ENCODE measurements around the gene RGS1. TPM values are rescaled to one million over a fixed set of nuclear protein-coding genes. Genes with fewer than 3 reads are reported as not detected.

The RGS1 gene
- total RNA-seq, 1 experiment from 2014 or later: not detected

DNA sequence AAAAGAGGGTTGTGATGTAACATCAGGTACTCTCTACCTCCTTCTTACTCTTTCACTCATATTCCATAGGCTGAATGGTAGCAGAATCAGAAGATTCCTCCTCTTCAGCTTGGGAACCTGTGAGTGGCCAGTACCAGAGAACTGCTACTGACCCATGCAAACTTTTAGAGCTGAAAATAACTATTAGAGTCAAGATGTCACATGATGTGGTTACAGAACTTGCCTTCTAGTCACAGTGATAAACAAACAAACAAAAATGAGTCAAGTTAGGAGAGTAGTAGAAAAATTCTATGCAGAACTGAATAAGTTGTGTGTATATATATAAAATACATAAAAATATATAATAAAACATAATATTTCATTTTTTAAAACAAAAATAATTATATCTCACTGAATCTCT is 47.6 kb upstream of the RGS1 start:
- Histone ChIP-seq H3K79me2 (ENCODE audit: insufficient read depth, low read length) (no peaks in the 10 kb centered on the region), H2AK5ac (ENCODE audit: insufficient read length, low read length) (no peak overlapping the region), H3K56ac (ENCODE audit: insufficient read length, low read depth, low read length) (no peak overlapping the region), H2BK20ac (ENCODE audit: low read depth, low read length, poor library complexity, severe bottlenecking) (no peak overlapping the region), H2BK12ac (ENCODE audit: insufficient read length, low read depth, low read length) (no peak overlapping the region), H2BK120ac (ENCODE audit: low read depth, low read length, poor library complexity, severe bottlenecking) (no peak overlapping the region), H4K5ac (ENCODE audit: insufficient read length, low read depth, low read length) (no peak overlapping the region), H3K14ac (ENCODE audit: insufficient read depth, low read length) (no peak overlapping the region), H3K9ac (ENCODE audit: extremely low read depth, insufficient read length, low read length) (no peak overlapping the region), H3K27me3 (ENCODE audit: insufficient read depth, low read length) (no peaks in the 10 kb centered on the region), H4K91ac (ENCODE audit: insufficient read length, low read depth, low read length) (no peak overlapping the region), H2AFZ (ENCODE audit: low read length) (no peak overlapping the region), H3K9me3 (ENCODE audit: control insufficient read depth, low read depth, low read length) (no peaks in the 10 kb centered on the region), H3K23me2 (ENCODE audit: insufficient read length, low read depth, low read length, poor library complexity, severe bottlenecking) (no peaks in the 10 kb centered on the region), H2BK15ac (ENCODE audit: low read depth, low read length) (no peak overlapping the region), H3K4me2 (ENCODE audit: insufficient read depth, insufficient read length, low read length) (no peak overlapping the region), H3T11ph (ENCODE audit: low read length) (no peak overlapping the region), H3K23ac (ENCODE audit: insufficient read length, low read depth, low read length) (no peak overlapping the region), H3K27ac (ENCODE audit: insufficient read length, low read depth, low read length) (no peak overlapping the region), H4K20me1 (ENCODE audit: control insufficient read depth, insufficient read depth, insufficient read length) (no peaks in the 10 kb centered on the region), H3K4me1 (ENCODE audit: insufficient read depth, low read length) (no peaks in the 10 kb centered on the region), H2BK5ac (ENCODE audit: insufficient read length, low read length) (no peak overlapping the region), H3K79me1 (ENCODE audit: insufficient read depth, low read depth, low read length, poor library complexity, severe bottlenecking) (no peaks in the 10 kb centered on the region), H3K18ac (ENCODE audit: insufficient read length, low read depth, low read length) (no peak overlapping the region), H3K4ac (ENCODE audit: low read depth, low read length) (no peak overlapping the region), H4K8ac (replicated peaks; ENCODE audit: insufficient read length, low read depth, low read length) (no peak overlapping the region)
- H3K4me3 Mint-ChIP-seq: no peak overlapping the region
- DNase-seq: no peak
- no peaks in the 10 kb centered on the region for H3K36me3 Mint-ChIP-seq (ENCODE audit: insufficient read depth in 1 of 3, low read depth in 3 of 3)
- no peak for TF ChIP-seq CTCF (conservative IDR thresholded peaks at IDR 0.05)
- H3K27me3 Mint-ChIP-seq (ENCODE audit: low read depth): no peaks in the 10 kb centered on the region
- H3K9me3 Mint-ChIP-seq: peaks cover 2 to 4% of the 10 kb centered on the region in 2 experiments; a peak in 2 of 5 replicates
- peaks cover 12 to 20% of the 10 kb centered on the region in 2 experiments for H3K4me1 Mint-ChIP-seq
- H3K27ac Mint-ChIP-seq: no peak overlapping the region
